HCT116 (cell line): Measurements from ENCODE around the gene DPYD. TPM values are rescaled to one million over a fixed set of nuclear protein-coding genes. Genes with fewer than 3 reads are reported as not detected.

Experiments
- ATAC-seq: fragments of 200-7000 bp; cut with Tn5 transposase; 2 replicates; pipeline ENCODE4 v1.9.1; 2020; ENCODE audit warnings: mild to moderate bottlenecking, moderate library complexity
- BruUV-seq: library from RNA; stranded (reverse); fragments of 400-500 nt; replicated peaks from 2 replicates; lab custom pipeline; 2021; lab: Mats Ljungman, UMichigan
- CTCF ChIA-PET: fragments of 300-600 bp; sonication (Branson Sonifier 250); formaldehyde crosslinking; loops from one replicate; lab custom pipeline; 2021; ENCODE audit warnings: antibody characterized with exemption; lab: Charles Lee
- POLR2A ChIA-PET: fragments of 300-600, 350-600 bp; sonication (Branson Sonifier 250); formaldehyde crosslinking; loops from one replicate; lab custom pipeline; 2021; ENCODE audit warnings: antibody characterized with exemption; lab: Charles Lee
- RAD21 ChIA-PET, 2 experiments: fragments of 300-600 bp; sonication (Branson Sonifier 250); formaldehyde crosslinking; loops; one replicate each; lab custom pipeline; 2023; ENCODE audit warnings: low total read pairs in 2 of 2; ENCODE audit not compliant: uncharacterized antibody in 2 of 2, unreplicated experiment in 2 of 2, low non-redundant PET in 1 of 2; lab: Charles Lee
- DNase-seq: peaks from one replicate; pipeline ENCODE4 v3.0.0-alpha.2; 2010; ENCODE audit warnings: low read depth, low spot score
- H2AFZ ChIP-seq: fragments of 200-600 bp; shearing (Covaris generic), sonication (generic); 2 replicates; pipeline ENCODE4 v1.6.1; 2017; ENCODE audit warnings: low read depth, mixed run types, mixed read lengths, antibody characterized with exemption, low read length; ENCODE audit not compliant: poor library complexity, severe bottlenecking
- H3K27ac ChIP-seq: 2 replicates; pipeline ENCODE4 v1.5.1; 2012; ENCODE audit warnings: low read depth, low read length
- H3K27me3 ChIP-seq: fragments of 200-600 bp; sonication (generic); 2 replicates; pipeline ENCODE4 v1.6.1; 2016; ENCODE audit warnings: mixed run types, low read length, mixed read lengths; ENCODE audit not compliant: insufficient read depth
- H3K36me3 ChIP-seq, 2 experiments: fragments of 200-500 bp in 1 of 2; fragments of 200-600 bp in 1 of 2; sonication (Bioruptor generic) in 1 of 2; sonication (generic) in 1 of 2; 2 replicates each; pipeline versions ENCODE4 v1.5.1 to v1.6.1; 2014 to 2016; ENCODE audit warnings: low read length in 2 of 2, inconsistent platforms in 1 of 2, mixed read lengths in 1 of 2, mixed run types in 1 of 2; ENCODE audit not compliant: insufficient read depth in 2 of 2, control insufficient read depth in 1 of 2
- H3K4me1 ChIP-seq, 2 experiments: fragments of 200-600 bp in 1 of 2; sonication (generic) in 1 of 2; 2 replicates each; pipeline versions ENCODE4 v1.5.1 to v1.6.1; 2012 to 2017; ENCODE audit warnings: low read length in 2 of 2, inconsistent platforms in 1 of 2, mild to moderate bottlenecking in 1 of 2, mixed read lengths in 1 of 2, mixed run types in 1 of 2, moderate library complexity in 1 of 2; ENCODE audit not compliant: insufficient read depth in 2 of 2, control insufficient read depth in 1 of 2
- H3K4me2 ChIP-seq: fragments of 200-600 bp; sonication (generic); 2 replicates; pipeline ENCODE4 v1.6.1; 2017; ENCODE audit warnings: mixed run types, low read length, mixed read lengths
- H3K4me3 ChIP-seq, 2 experiments: fragments of 200-600 bp in 1 of 2; sonication (generic) in 1 of 2; replicated peaks in 1 of 2; 2 replicates each; pipeline ENCODE4 v1.5.1; 2011 to 2016; ENCODE audit warnings: low read length in 2 of 2, control low read depth in 1 of 2, low read depth in 1 of 2, mild to moderate bottlenecking in 1 of 2, mixed read lengths in 1 of 2, mixed run types in 1 of 2
- H3K79me2 ChIP-seq: fragments of 200-600 bp; sonication (generic); 2 replicates; pipeline ENCODE4 v1.6.1; 2017; ENCODE audit warnings: mild to moderate bottlenecking, mixed run types, low read length, moderate library complexity, mixed read lengths; ENCODE audit not compliant: insufficient read depth
- H3K9ac ChIP-seq: fragments of 200-600 bp; sonication (generic); 2 replicates; pipeline ENCODE4 v1.6.1; 2016; ENCODE audit warnings: low read length, mixed read lengths
- H3K9me2 ChIP-seq: fragments of 200-600 bp; sonication (generic), shearing (Covaris generic); 2 replicates; pipeline ENCODE4 v1.6.1; 2017; ENCODE audit warnings: mixed run types, mild to moderate bottlenecking, moderate library complexity; ENCODE audit not compliant: insufficient read depth
- H3K9me3 ChIP-seq, 2 experiments: fragments of 200-500 bp in 1 of 2; fragments of 200-600 bp in 1 of 2; sonication (Bioruptor generic) in 1 of 2; sonication (generic) in 1 of 2; 2 replicates each; pipeline ENCODE4 v1.6.1; 2014 to 2017; ENCODE audit warnings: low read length in 2 of 2, mixed read lengths in 2 of 2, inconsistent platforms in 1 of 2, low read depth in 1 of 2, mild to moderate bottlenecking in 1 of 2, mixed run types in 1 of 2, moderate library complexity in 1 of 2; ENCODE audit not compliant: control insufficient read depth in 1 of 2, insufficient read depth in 1 of 2
- H4K20me1 ChIP-seq: fragments of 200-600 bp; sonication (generic), shearing (Covaris generic); 2 replicates; pipeline ENCODE4 v1.6.1; 2017; ENCODE audit warnings: mixed run types, mild to moderate bottlenecking, moderate library complexity; ENCODE audit not compliant: insufficient read depth
- ATF3 ChIP-seq: IDR thresholded peaks from 2 replicates; pipeline ENCODE4 v1.6.1; 2012
- CTCF ChIP-seq, 3 experiments: fragments of 200-600 bp in 1 of 3; sonication (generic) in 1 of 3; IDR thresholded peaks in 2 of 3; conservative IDR thresholded peaks in 1 of 3; 2 replicates each; pipeline ENCODE4 v1.5.1; 2012 to 2017; ENCODE audit warnings: low read depth in 2 of 3, low read length in 2 of 3, antibody characterized with exemption in 1 of 3, borderline replicate concordance in 1 of 3, control low read depth in 1 of 3, mild to moderate bottlenecking in 1 of 3, mixed read lengths in 1 of 3, mixed run types in 1 of 3, moderate library complexity in 1 of 3; ENCODE audit not compliant: insufficient read depth in 1 of 3
- EZH2 ChIP-seq: fragments of 200-600 bp; sonication (generic); IDR thresholded peaks from 2 replicates; pipeline ENCODE4 v1.6.1; 2017; ENCODE audit warnings: antibody characterized with exemption, mixed run types
- POLR2AphosphoS5 ChIP-seq: IDR thresholded peaks from 2 replicates; pipeline ENCODE4 v1.6.1; 2011; ENCODE audit warnings: mild to moderate bottlenecking, low read depth, low read length, moderate library complexity
- SIN3A ChIP-seq: IDR thresholded peaks from 2 replicates; pipeline ENCODE4 v1.6.1; 2012; ENCODE audit warnings: low read depth
- SP1 ChIP-seq: IDR thresholded peaks from 2 replicates; pipeline ENCODE4 v1.6.1; 2012; ENCODE audit warnings: low read depth
- SRF ChIP-seq: IDR thresholded peaks from 2 replicates; pipeline ENCODE4 v1.6.1; 2012; ENCODE audit warnings: low read depth
- intact Hi-C: fragments of 100-400 bp; cut with micrococcal nuclease; formaldehyde crosslinking; loops from 2 replicates; pipeline ENCODE4 v1.10.0; 2022
- total RNA-seq: library from RNA; stranded (reverse); gene quantifications from one replicate; pipeline ENCODE4 v1.2.1, GENCODE V29; 2021; ENCODE audit not compliant: unreplicated experiment

The DPYD gene
- total RNA-seq, 1 experiment from 2014 or later = 1.7 TPM

GRCh38 chr1:97660431-97661105 is 260.3 kb downstream of the DPYD start:
- H2AFZ ChIP-seq = no peak overlapping the region
- H4K20me1 ChIP-seq = no peaks in the 10 kb centered on the region
- H3K27me3 ChIP-seq = no peaks in the 10 kb centered on the region
- DNase-seq (no peak), ATAC-seq (no peak)
- no peaks in the 10 kb centered on the region for H3K79me2 ChIP-seq
- H3K9ac ChIP-seq = no peak overlapping the region
- POLR2A ChIA-PET = no interaction called here
- no peaks in the 10 kb centered on the region for H3K9me2 ChIP-seq
- RAD21 ChIA-PET = no interaction called here
- no peak overlapping the region for H3K4me2 ChIP-seq
- no peak overlapping the region for H3K27ac ChIP-seq
- no peaks in the 10 kb centered on the region for H3K36me3 ChIP-seq
- no peaks in the 10 kb centered on the region for H3K4me1 ChIP-seq
- TF ChIP-seq ATF3 (no peak), POLR2AphosphoS5 (no peak), EZH2 (no peak), SIN3A (no peak), CTCF (IDR thresholded peaks at IDR 0.05 in 2 of 3, conservative IDR thresholded peaks at IDR 0.05 in 1 of 3; ENCODE audit: borderline replicate concordance in 1 of 3, insufficient read depth in 1 of 3, low read depth in 2 of 3, low read length in 2 of 3) (no peak), SRF (no peak), SP1 (no peak)
- H3K4me3 ChIP-seq = no peak overlapping the region
- intact Hi-C loops = no loop called here
- CTCF ChIA-PET = no interaction called here
- no peaks in the 10 kb centered on the region for H3K9me3 ChIP-seq
- BruUV-seq = no TSS peak
